Measurements from ENCODE around the gene NDUFAF3. TPM values are rescaled to one million over a fixed set of nuclear protein-coding genes. Genes with fewer than 3 reads are reported as not detected.

Gene NDUFAF3
- total RNA-seq, result 10 to 100 TPM; 78.9 to 82.4 TPM

GRCh38 chr3:49021813-49022687, at the start of gene NDUFAF3:
TSS of gene NDUFAF3 (plus strand) at chr3:49022121. CDS start at chr3:49022145, 24 bp downstream.
- peaks cover 14% of the 10 kb centered on the region for H3K36me3 Mint-ChIP-seq
- POLR2A ChIA-PET, result interaction anchor here (0.9 to 10.1 kb wide), 18 partner anchors 7 to 554 kb away, joined by 3 to 244 read pairs (median 6); partner anchors contain the start of genes ARIH2, IMPDH2, P4HTM and QRICH1
- no peaks in the 10 kb centered on the region for H3K27me3 Mint-ChIP-seq
- ATAC-seq (ENCODE audit: low read depth), result peak; percentile 71
- H3K9me3 Mint-ChIP-seq, result no peaks in the 10 kb centered on the region
- H3K4me1 Mint-ChIP-seq, result peaks cover 31% of the 10 kb centered on the region
- peak within 1 kb of the TSS; percentile 98 for H3K27ac Mint-ChIP-seq
- peak; percentile 95 for DNase-seq
- H3K4me3 Mint-ChIP-seq, result peak within 1 kb of the TSS; percentile 96

- H3K9me3 Mint-ChIP-seq, result no peaks in the 10 kb centered on the region
- H3K27ac Mint-ChIP-seq, result peak overlapping the region; percentile 83
- peaks cover 22% of the 10 kb centered on the region for H3K36me3 Mint-ChIP-seq
- DNase-seq (no peak), ATAC-seq (ENCODE audit: low read depth) (peak; percentile 54)
- no peaks in the 10 kb centered on the region for H3K27me3 Mint-ChIP-seq
- no peak overlapping the region for H3K4me3 Mint-ChIP-seq
- POLR2A ChIA-PET, result interaction anchor here (0.6 to 0.9 kb wide), 3 partner anchors 15 to 132 kb away, joined by 3 to 5 read pairs (median 3); partner anchors contain the start of gene WDR6
- peaks cover 13% of the 10 kb centered on the region for H3K4me1 Mint-ChIP-seq
Observed at GRCh38 chr3:48974076-48974864, 47.7 kb upstream of the NDUFAF3 start.

GRCh38 chr3:48979451-48979850, 42.5 kb upstream of the NDUFAF3 start:
- Mint-ChIP-seq H3K27me3 (no peaks in the 10 kb centered on the region), H3K4me3 (no peak overlapping the region), H3K9me3 (no peaks in the 10 kb centered on the region), H3K36me3 (peaks cover 19% of the 10 kb centered on the region), H3K4me1 (peaks cover 8% of the 10 kb centered on the region), H3K27ac (no peak overlapping the region)
- DNase-seq (no peak), ATAC-seq (ENCODE audit: low read depth) (no peak)
- POLR2A ChIA-PET, result no interaction called here

- DNase-seq (no peak), ATAC-seq (ENCODE audit: low read depth) (no peak)
- Mint-ChIP-seq H3K9me3 (no peaks in the 10 kb centered on the region), H3K4me1 (peaks cover 5% of the 10 kb centered on the region), H3K36me3 (peaks cover 18% of the 10 kb centered on the region), H3K27ac (no peak overlapping the region), H3K27me3 (no peaks in the 10 kb centered on the region), H3K4me3 (no peak overlapping the region)
- POLR2A ChIA-PET, result interaction anchor here (0.7 kb wide), 2 partner anchors 14 to 288 kb away, joined by 5 read pairs; no protein-coding TSS in a partner anchor
Observed at GRCh38 chr3:48980295-48980694, 41.6 kb upstream of the NDUFAF3 start.

- POLR2A ChIA-PET, result interaction anchor here (0.9 kb wide), 1 partner anchor 47 kb away, joined by 3 read pairs; the partner anchor contains the start of gene IMPDH2
- no peak for ATAC-seq (ENCODE audit: low read depth)
- no peak overlapping the region for H3K27ac Mint-ChIP-seq
Observed at GRCh38 chr3:48982016-48982415, 39.9 kb upstream of the NDUFAF3 start.

GRCh38 chr3:48982686-48983085, 39.2 kb upstream of the NDUFAF3 start:
- ATAC-seq (ENCODE audit: low read depth), result no peak
- Mint-ChIP-seq H3K9me3 (no peaks in the 10 kb centered on the region), H3K27me3 (no peaks in the 10 kb centered on the region), H3K4me3 (no peak overlapping the region), H3K36me3 (peaks cover 18% of the 10 kb centered on the region), H3K4me1 (peaks cover 9% of the 10 kb centered on the region), H3K27ac (no peak overlapping the region)
- POLR2A ChIA-PET, result interaction anchor here (0.9 kb wide), 1 partner anchor 47 kb away, joined by 3 read pairs; the partner anchor contains the start of gene IMPDH2
- no peak for DNase-seq

More at GRCh38 chr3:48982016-48982415, 39.9 kb upstream of the NDUFAF3 start:
- H3K9me3 Mint-ChIP-seq, result no peaks in the 10 kb centered on the region
- peaks cover 7% of the 10 kb centered on the region for H3K4me1 Mint-ChIP-seq
- DNase-seq, result no peak
- no peak overlapping the region for H3K4me3 Mint-ChIP-seq
- H3K27me3 Mint-ChIP-seq, result no peaks in the 10 kb centered on the region
- peaks cover 18% of the 10 kb centered on the region for H3K36me3 Mint-ChIP-seq

- Mint-ChIP-seq H3K27ac (no peak overlapping the region), H3K4me1 (peaks cover 12% of the 10 kb centered on the region), H3K4me3 (no peak overlapping the region), H3K27me3 (no peaks in the 10 kb centered on the region), H3K36me3 (peaks cover 16% of the 10 kb centered on the region), H3K9me3 (no peaks in the 10 kb centered on the region)
- ATAC-seq (ENCODE audit: low read depth) (no peak), DNase-seq (no peak)
- POLR2A ChIA-PET, result no interaction called here
Observed at GRCh38 chr3:48983096-48983495, 38.8 kb upstream of the NDUFAF3 start.

- DNase-seq (no peak), ATAC-seq (ENCODE audit: low read depth) (no peak)
- H3K36me3 Mint-ChIP-seq, result peaks cover 10% of the 10 kb centered on the region
- peaks cover 20% of the 10 kb centered on the region for H3K4me1 Mint-ChIP-seq
- POLR2A ChIA-PET, result interaction anchor here (1.2 to 2.7 kb wide), 2 partner anchors 23 to 38 kb away, joined by 3 to 8 read pairs; partner anchors contain the start of genes NDUFAF3 and WDR6
- no peak overlapping the region for H3K27ac Mint-ChIP-seq
- no peak overlapping the region for H3K4me3 Mint-ChIP-seq
- no peaks in the 10 kb centered on the region for H3K27me3 Mint-ChIP-seq
- H3K9me3 Mint-ChIP-seq, result no peaks in the 10 kb centered on the region
Observed at GRCh38 chr3:48984663-48985062, 37.3 kb upstream of the NDUFAF3 start.

GRCh38 chr3:48985831-48986376, 36.0 kb upstream of the NDUFAF3 start:
- Mint-ChIP-seq H3K9me3 (no peaks in the 10 kb centered on the region), H3K4me1 (peaks cover 20% of the 10 kb centered on the region), H3K27ac (peak overlapping the region; percentile 10), H3K36me3 (peaks cover 4% of the 10 kb centered on the region), H3K27me3 (no peaks in the 10 kb centered on the region), H3K4me3 (no peak overlapping the region)
- ATAC-seq (ENCODE audit: low read depth), result no peak
- DNase-seq, result no peak
- POLR2A ChIA-PET, result interaction anchor here (0.5 to 2.7 kb wide), 3 partner anchors 10 to 43 kb away, joined by 4 to 9 read pairs (median 8); partner anchors contain the start of genes IMPDH2 and WDR6

- DNase-seq, result no peak
- Mint-ChIP-seq H3K9me3 (no peaks in the 10 kb centered on the region), H3K4me1 (peaks cover 37% of the 10 kb centered on the region), H3K36me3 (peaks cover 5% of the 10 kb centered on the region), H3K27ac (peak overlapping the region; percentile 91), H3K4me3 (peak overlapping the region; percentile 88), H3K27me3 (no peaks in the 10 kb centered on the region)
- POLR2A ChIA-PET, result interaction anchor here (0.5 to 5.9 kb wide), 12 partner anchors 12 to 351 kb away, joined by 3 to 129 read pairs (median 8); partner anchors contain the start of genes ARIH2, DALRD3, IMPDH2 and NDUFAF3
- no peak for ATAC-seq (ENCODE audit: low read depth)
Observed at GRCh38 chr3:48989126-48989795, 32.7 kb upstream of the NDUFAF3 start.

GRCh38 chr3:48989796-48990635, 31.9 kb upstream of the NDUFAF3 start, which contains the start of gene P4HTM:
TSS of gene P4HTM (plus strand) at chr3:48990241. CDS start at chr3:48990257, 16 bp downstream.
- Mint-ChIP-seq H3K4me3 (peak within 1 kb of the TSS; percentile 88), H3K9me3 (no peaks in the 10 kb centered on the region), H3K4me1 (peaks cover 38% of the 10 kb centered on the region), H3K27me3 (no peaks in the 10 kb centered on the region), H3K27ac (peak within 1 kb of the TSS; percentile 91), H3K36me3 (peaks cover 4% of the 10 kb centered on the region)
- POLR2A ChIA-PET, result interaction anchor here (0.8 to 5.9 kb wide), 10 partner anchors 11 to 350 kb away, joined by 3 to 129 read pairs (median 8); partner anchors contain the start of genes ARIH2, DALRD3, IMPDH2 and NDUFAF3
- DNase-seq, result peak; percentile 84
- ATAC-seq (ENCODE audit: low read depth), result peak; percentile 81

Measured in activated naive CD8-positive, alpha-beta T cell treated with anti-CD3 and anti-CD28 coated beads, Interleukin-2, amount 10 ng/mL, durations not matched to agents 7 days and 5 days (primary cell).